ENCODE measurements around the gene CMBL. TPM values are rescaled to one million over a fixed set of nuclear protein-coding genes. Genes with fewer than 3 reads are reported as not detected.

The CMBL gene
- total RNA-seq, 1 experiment from 2014 or later = 12.6 TPM

DNA sequence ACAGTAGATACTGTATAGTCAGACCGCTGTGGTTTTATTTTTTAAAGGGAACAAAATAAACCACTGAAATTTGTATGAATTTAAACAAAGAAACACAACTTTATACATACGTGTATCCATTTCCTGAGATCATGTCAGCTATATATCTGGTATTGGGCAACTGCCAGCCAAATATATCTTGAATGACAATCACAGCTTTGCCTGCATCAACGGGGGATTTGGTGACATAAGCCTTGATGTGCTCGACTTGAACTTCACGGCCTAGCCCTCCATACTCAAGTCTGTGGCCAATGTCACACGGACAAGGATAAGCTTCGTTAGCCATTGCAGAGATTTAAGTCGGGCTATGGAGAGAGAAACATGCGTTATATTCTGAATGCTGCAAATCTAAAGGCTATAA, 17.3 kb downstream of the CMBL start:
- TF ChIP-seq, protein P1, sequence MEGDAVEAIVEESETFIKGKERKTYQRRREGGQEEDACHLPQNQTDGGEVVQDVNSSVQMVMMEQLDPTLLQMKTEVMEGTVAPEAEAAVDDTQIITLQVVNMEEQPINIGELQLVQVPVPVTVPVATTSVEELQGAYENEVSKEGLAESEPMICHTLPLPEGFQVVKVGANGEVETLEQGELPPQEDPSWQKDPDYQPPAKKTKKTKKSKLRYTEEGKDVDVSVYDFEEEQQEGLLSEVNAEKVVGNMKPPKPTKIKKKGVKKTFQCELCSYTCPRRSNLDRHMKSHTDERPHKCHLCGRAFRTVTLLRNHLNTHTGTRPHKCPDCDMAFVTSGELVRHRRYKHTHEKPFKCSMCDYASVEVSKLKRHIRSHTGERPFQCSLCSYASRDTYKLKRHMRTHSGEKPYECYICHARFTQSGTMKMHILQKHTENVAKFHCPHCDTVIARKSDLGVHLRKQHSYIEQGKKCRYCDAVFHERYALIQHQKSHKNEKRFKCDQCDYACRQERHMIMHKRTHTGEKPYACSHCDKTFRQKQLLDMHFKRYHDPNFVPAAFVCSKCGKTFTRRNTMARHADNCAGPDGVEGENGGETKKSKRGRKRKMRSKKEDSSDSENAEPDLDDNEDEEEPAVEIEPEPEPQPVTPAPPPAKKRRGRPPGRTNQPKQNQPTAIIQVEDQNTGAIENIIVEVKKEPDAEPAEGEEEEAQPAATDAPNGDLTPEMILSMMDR (conservative IDR thresholded peaks at IDR 0.05) = no peak
- peaks cover 2% of the 10 kb centered on the region; the same call in 1 of the 2 replicates for H3K79me2 ChIP-seq (ENCODE audit: insufficient read depth, low read length)
- H3K27ac ChIP-seq (ENCODE audit: insufficient read length, low read depth, low read length) = no peak overlapping the region
- no peak overlapping the region for H3K23ac ChIP-seq (ENCODE audit: insufficient read length, low read depth, low read length)
- no peaks in the 10 kb centered on the region for H3K79me1 ChIP-seq (ENCODE audit: insufficient read depth, low read depth, low read length, poor library complexity, severe bottlenecking)
- no peak overlapping the region for H3K9ac ChIP-seq (ENCODE audit: extremely low read depth, insufficient read length, low read length)
- no peaks in the 10 kb centered on the region for H3K27me3 Mint-ChIP-seq (ENCODE audit: low read depth)
- H3K4ac ChIP-seq (ENCODE audit: low read depth, low read length) = no peak overlapping the region
- H3K36me3 Mint-ChIP-seq (ENCODE audit: insufficient read depth in 1 of 3, low read depth in 3 of 3) = peaks cover 16 to 20% (median 17%) of the 10 kb centered on the region in 3 experiments
- H3K9me3 Mint-ChIP-seq = peaks cover 2 to 4% of the 10 kb centered on the region in 2 experiments; a peak in 4 of 5 replicates
- no peak overlapping the region for H2AK5ac ChIP-seq (ENCODE audit: insufficient read length, low read length)
- H3K4me1 Mint-ChIP-seq = peaks cover 7 to 8% of the 10 kb centered on the region in 2 experiments
- no peak overlapping the region for H3K4me3 Mint-ChIP-seq
- H3K27ac Mint-ChIP-seq = no peak overlapping the region
- H2BK5ac ChIP-seq (ENCODE audit: insufficient read length, low read length) = no peak overlapping the region
- no peak overlapping the region for H3K14ac ChIP-seq (ENCODE audit: insufficient read depth, low read length)
- no peaks in the 10 kb centered on the region for H3K4me1 ChIP-seq (ENCODE audit: insufficient read depth, low read length)
- H3K4me2 ChIP-seq (ENCODE audit: insufficient read depth, insufficient read length, low read length) = no peak overlapping the region
- no peak overlapping the region for H2BK12ac ChIP-seq (ENCODE audit: insufficient read length, low read depth, low read length)
- H2BK120ac ChIP-seq (ENCODE audit: low read depth, low read length, poor library complexity, severe bottlenecking) = no peak overlapping the region
- WGBS (ENCODE audit: extremely low coverage, insufficient read length, low lambda C conversion rate) = no CpG with 5 or more reads among the region's 9 CpGs
- H4K20me1 ChIP-seq (ENCODE audit: control insufficient read depth, insufficient read depth, insufficient read length) = no peaks in the 10 kb centered on the region
- no peak overlapping the region for H3T11ph ChIP-seq (ENCODE audit: low read length)
- H3K23me2 ChIP-seq (ENCODE audit: insufficient read length, low read depth, low read length, poor library complexity, severe bottlenecking) = no peaks in the 10 kb centered on the region
- H2BK20ac ChIP-seq (ENCODE audit: low read depth, low read length, poor library complexity, severe bottlenecking) = no peak overlapping the region
- no peaks in the 10 kb centered on the region for H3K9me3 ChIP-seq (ENCODE audit: control insufficient read depth, low read depth, low read length)
- no peak overlapping the region for H2AFZ ChIP-seq (ENCODE audit: low read length)
- H3K27me3 ChIP-seq (ENCODE audit: insufficient read depth, low read length) = no peaks in the 10 kb centered on the region
- H3K56ac ChIP-seq (ENCODE audit: insufficient read length, low read depth, low read length) = no peak overlapping the region
- no peak overlapping the region for H2BK15ac ChIP-seq (ENCODE audit: low read depth, low read length)
- no peak overlapping the region for H4K8ac ChIP-seq (replicated peaks; ENCODE audit: insufficient read length, low read depth, low read length)
- H4K91ac ChIP-seq (ENCODE audit: insufficient read length, low read depth, low read length) = no peak overlapping the region
- DNase-seq = no peak
- no peak overlapping the region for H4K5ac ChIP-seq (ENCODE audit: insufficient read length, low read depth, low read length)
- no peak overlapping the region for H3K18ac ChIP-seq (ENCODE audit: insufficient read length, low read depth, low read length)
